H1 (cell line): Measurements from ENCODE around the gene PRKCD.

Source experiments
- CREB1 ChIP-seq: IDR thresholded peaks from 2 replicates; pipeline ENCODE4 v1.6.1; 2012; ENCODE audit warnings: inconsistent platforms
- NRF1 ChIP-seq: IDR thresholded peaks from 2 replicates; pipeline ENCODE4 v1.6.1; 2011; ENCODE audit warnings: mild to moderate bottlenecking, low read depth, low read length, improper control_type of control experiment
- POLR2A ChIP-seq, 2 experiments: IDR thresholded peaks; 1 replicate in 1 of 2; 2 replicates in 1 of 2; pipeline ENCODE4 v1.6.1; 2011; ENCODE audit warnings: low read depth in 2 of 2, low read length in 2 of 2, mild to moderate bottlenecking in 2 of 2; ENCODE audit errors: control extremely low read depth in 1 of 2

DNA sequence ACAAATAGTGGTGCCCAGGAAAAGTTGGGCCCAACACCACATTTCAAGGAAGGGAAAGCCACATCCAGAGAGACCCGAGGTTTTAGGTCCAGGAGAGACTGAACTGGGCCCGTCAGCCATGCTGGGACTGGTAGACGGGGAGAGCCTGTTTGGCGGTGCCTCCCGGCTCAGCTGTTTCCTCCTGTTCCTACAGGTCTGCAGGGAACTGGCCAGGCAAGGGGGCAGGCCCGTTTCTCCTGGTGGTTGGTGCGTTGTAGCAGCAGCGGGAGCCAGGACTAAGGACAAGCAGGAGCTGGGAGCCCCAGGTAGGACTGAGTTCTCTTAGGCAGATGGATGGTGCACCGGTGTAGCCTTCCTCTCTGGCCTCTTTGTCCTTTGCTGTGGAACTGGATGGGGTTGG lies 3.9 kb downstream of the PRKCD start:
- TF ChIP-seq NRF1 (no peak), POLR2A (IDR thresholded peaks at IDR 0.05; ENCODE audit: control extremely low read depth in 1 of 2, low read depth in 2 of 2, low read length in 2 of 2) (no peak), CREB1 (no peak)
